Panc1 (cell line): ENCODE results near the gene PMS1. TPM values are rescaled to one million over a fixed set of nuclear protein-coding genes. Genes with fewer than 3 reads are reported as not detected.

Source experiments
- ATAC-seq: fragments of 200-7000 bp; cut with Tn5 transposase; 2 replicates; pipeline ENCODE4 v1.9.1; 2020; ENCODE audit warnings: mild to moderate bottlenecking, moderate library complexity
- BruUV-seq: library from RNA; stranded (reverse); fragments of 400-500 nt; replicated peaks from 2 replicates; lab custom pipeline; 2021; lab: Mats Ljungman, UMichigan
- CTCF ChIA-PET: fragments of 300-600 bp; sonication (Branson Sonifier 250); formaldehyde crosslinking; loops from one replicate; lab custom pipeline; 2022; ENCODE audit warnings: antibody characterized with exemption; lab: Charles Lee
- POLR2A ChIA-PET: fragments of 300-600 bp; sonication (Branson Sonifier 250); formaldehyde crosslinking; loops from one replicate; lab custom pipeline; 2022; ENCODE audit warnings: antibody characterized with exemption; lab: Charles Lee
- DNase-seq: peaks from one replicate; pipeline ENCODE4 v3.0.0-alpha.2; 2010; ENCODE audit warnings: low read depth, low spot score
- H3K27ac ChIP-seq: 2 replicates; pipeline ENCODE4 v1.5.1; 2011; ENCODE audit warnings: mild to moderate bottlenecking, low read length, inconsistent platforms
- H3K27me3 ChIP-seq: fragments of 200-500 bp; sonication (Bioruptor generic); 2 replicates; pipeline ENCODE4 v1.6.0; 2014; ENCODE audit warnings: low read length, inconsistent platforms; ENCODE audit not compliant: control insufficient read depth, insufficient read depth
- H3K36me3 ChIP-seq: fragments of 200-500 bp; sonication (Bioruptor generic); 2 replicates; pipeline ENCODE4 v1.5.1; 2014; ENCODE audit warnings: inconsistent platforms, mild to moderate bottlenecking, low read length, moderate library complexity; ENCODE audit not compliant: control insufficient read depth, insufficient read depth
- H3K4me1 ChIP-seq: 2 replicates; pipeline ENCODE4 v1.5.1; 2011; ENCODE audit warnings: inconsistent platforms, mild to moderate bottlenecking, low read length, moderate library complexity; ENCODE audit not compliant: control insufficient read depth, insufficient read depth
- H3K4me3 ChIP-seq, 2 experiments: 2 replicates each; pipeline ENCODE4 v1.5.1; 2011 to 2012; ENCODE audit warnings: low read depth in 2 of 2, low read length in 2 of 2, mild to moderate bottlenecking in 2 of 2, inconsistent platforms in 1 of 2, moderate library complexity in 1 of 2
- H3K9me3 ChIP-seq: fragments of 200-500 bp; sonication (Bioruptor generic); 2 replicates; pipeline ENCODE4 v1.5.1; 2014; ENCODE audit warnings: low read depth, mild to moderate bottlenecking, inconsistent platforms, low read length, moderate library complexity; ENCODE audit not compliant: control insufficient read depth, insufficient read depth
- POLR2AphosphoS5 ChIP-seq: IDR thresholded peaks from 2 replicates; pipeline ENCODE4 v1.6.1; 2012; ENCODE audit warnings: mild to moderate bottlenecking, low read depth, low read length, moderate library complexity
- SIN3A ChIP-seq: IDR thresholded peaks from 2 replicates; pipeline ENCODE4 v1.6.1; 2012; ENCODE audit warnings: low read depth, mild to moderate bottlenecking, low read length, moderate library complexity, borderline replicate concordance; ENCODE audit not compliant: insufficient read depth
- in situ Hi-C: cut with HindIII; loops from 2 replicates; pipeline ENCODE4 v1.10.0; 2016; ENCODE audit warnings: low sequenced_read_pairs, low pct_unique_long_range_greater_than_20kb
- intact Hi-C: fragments of 100-400 bp; cut with micrococcal nuclease; formaldehyde crosslinking; loops from one replicate; pipeline ENCODE4 v1.10.0; 2022; ENCODE audit not compliant: unreplicated experiment
- total RNA-seq: library from RNA; stranded (reverse); gene quantifications from one replicate; pipeline ENCODE4 v1.2.1, GENCODE V29; 2021; ENCODE audit not compliant: unreplicated experiment
- TF ChIP-seq, protein P1 (sequence below): fragments of 450-650 bp; IDR thresholded peaks from 2 replicates; pipeline ENCODE4 v1.5.1; 2017; ENCODE audit warnings: mild to moderate bottlenecking
- TF ChIP-seq, protein P2 (sequence below), 2 experiments: IDR thresholded peaks; 2 replicates each; pipeline ENCODE4 v1.6.1; 2011 to 2012; ENCODE audit warnings: low read depth in 2 of 2, control low read depth in 1 of 2, low read length in 1 of 2, mild to moderate bottlenecking in 1 of 2, moderate library complexity in 1 of 2; ENCODE audit not compliant: insufficient read depth in 1 of 2

Gene PMS1
- total RNA-seq, 1 experiment from 2014 or later, result 47.0 TPM

DNA sequence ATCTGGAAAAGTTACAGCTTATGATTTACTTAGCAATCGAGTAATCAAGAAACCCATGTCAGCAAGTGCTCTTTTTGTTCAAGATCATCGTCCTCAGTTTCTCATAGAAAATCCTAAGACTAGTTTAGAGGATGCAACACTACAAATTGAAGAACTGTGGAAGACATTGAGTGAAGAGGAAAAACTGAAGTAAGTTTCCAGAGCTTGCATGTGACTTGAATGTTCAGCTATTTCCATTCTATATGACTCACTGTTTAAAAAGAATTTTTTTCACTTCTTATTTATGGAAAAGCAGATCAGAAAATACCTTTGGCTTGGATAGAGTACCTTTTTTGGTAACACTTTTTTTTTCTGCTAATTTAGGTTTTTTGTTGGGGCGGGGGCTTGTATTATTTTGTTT lies 70.7 kb downstream of the PMS1 start:
- Histone ChIP-seq H3K9me3 (no peaks in the 10 kb centered on the region), H3K27me3 (no peaks in the 10 kb centered on the region), H3K4me1 (no peaks in the 10 kb centered on the region), H3K36me3 (peaks cover 24% of the 10 kb centered on the region), H3K4me3 (no peak overlapping the region), H3K27ac (no peak overlapping the region)
- BruUV-seq, result no TSS peak
- ChIA-PET CTCF (no interaction called here), POLR2A (interaction anchor here (0.7 kb wide), 1 partner anchor 186 kb away, joined by 8 read pairs; no protein-coding TSS in a partner anchor)
- intact Hi-C loops (no loop called here), in situ Hi-C loops (no loop called here)
- no peak for ATAC-seq
- DNase-seq, result no peak
- TF ChIP-seq SIN3A, result no peak

DNA sequence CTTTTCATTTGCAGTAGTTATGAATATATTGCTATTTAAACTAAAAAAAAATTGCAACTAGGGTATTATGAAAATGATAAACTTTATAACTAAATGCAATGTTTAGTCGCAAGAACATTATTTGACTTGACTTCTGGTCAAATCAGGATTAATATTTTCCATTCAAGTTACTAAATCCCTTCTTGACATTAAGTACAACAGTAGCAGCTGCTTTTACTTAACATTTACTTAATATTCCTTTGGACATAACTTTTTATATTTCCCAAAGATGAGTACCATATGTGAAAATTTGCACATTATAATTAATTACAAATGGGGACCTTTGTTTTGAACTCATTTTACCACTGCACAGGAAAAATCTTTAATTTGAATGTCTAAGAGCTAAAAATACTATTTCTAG lies 74.0 kb downstream of the PMS1 start:
- no TSS peak for BruUV-seq
- H3K9me3 ChIP-seq, result no peaks in the 10 kb centered on the region
- H3K4me3 ChIP-seq, result no peak overlapping the region
- in situ Hi-C loops, result no loop called here
- no peak overlapping the region for H3K27ac ChIP-seq
- ATAC-seq (no peak), DNase-seq (no peak)
- H3K36me3 ChIP-seq, result peaks cover 24% of the 10 kb centered on the region
- CTCF ChIA-PET, result no interaction called here
- intact Hi-C loops, result no loop called here
- POLR2A ChIA-PET, result no interaction called here
- TF ChIP-seq, protein P1, sequence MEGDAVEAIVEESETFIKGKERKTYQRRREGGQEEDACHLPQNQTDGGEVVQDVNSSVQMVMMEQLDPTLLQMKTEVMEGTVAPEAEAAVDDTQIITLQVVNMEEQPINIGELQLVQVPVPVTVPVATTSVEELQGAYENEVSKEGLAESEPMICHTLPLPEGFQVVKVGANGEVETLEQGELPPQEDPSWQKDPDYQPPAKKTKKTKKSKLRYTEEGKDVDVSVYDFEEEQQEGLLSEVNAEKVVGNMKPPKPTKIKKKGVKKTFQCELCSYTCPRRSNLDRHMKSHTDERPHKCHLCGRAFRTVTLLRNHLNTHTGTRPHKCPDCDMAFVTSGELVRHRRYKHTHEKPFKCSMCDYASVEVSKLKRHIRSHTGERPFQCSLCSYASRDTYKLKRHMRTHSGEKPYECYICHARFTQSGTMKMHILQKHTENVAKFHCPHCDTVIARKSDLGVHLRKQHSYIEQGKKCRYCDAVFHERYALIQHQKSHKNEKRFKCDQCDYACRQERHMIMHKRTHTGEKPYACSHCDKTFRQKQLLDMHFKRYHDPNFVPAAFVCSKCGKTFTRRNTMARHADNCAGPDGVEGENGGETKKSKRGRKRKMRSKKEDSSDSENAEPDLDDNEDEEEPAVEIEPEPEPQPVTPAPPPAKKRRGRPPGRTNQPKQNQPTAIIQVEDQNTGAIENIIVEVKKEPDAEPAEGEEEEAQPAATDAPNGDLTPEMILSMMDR, result no peak
- no peak for TF ChIP-seq POLR2AphosphoS5
- no peaks in the 10 kb centered on the region for H3K4me1 ChIP-seq
- no peaks in the 10 kb centered on the region for H3K27me3 ChIP-seq

DNA sequence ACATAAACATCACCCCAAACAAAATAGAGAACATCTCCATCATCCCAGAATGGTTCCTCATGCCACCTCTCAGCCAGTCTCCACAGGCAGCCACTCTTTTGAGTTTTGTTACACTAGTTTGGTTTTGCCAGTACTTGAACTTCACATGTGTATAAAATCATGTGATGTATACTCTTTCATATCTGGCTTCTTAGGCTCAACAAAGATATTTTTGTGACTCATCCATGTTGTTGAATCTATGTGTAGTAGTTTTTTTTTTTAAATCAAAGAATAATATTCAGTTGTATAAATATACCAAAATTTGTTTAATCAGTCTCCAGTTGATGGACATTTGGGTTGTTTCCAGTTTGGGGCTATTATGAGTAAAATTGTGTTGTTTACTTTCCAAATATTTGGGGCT lies 75.9 kb downstream of the PMS1 start:
- H3K27ac ChIP-seq, result no peak overlapping the region
- TF ChIP-seq, protein P1, result no peak
- no peak for TF ChIP-seq POLR2AphosphoS5
- TF ChIP-seq, protein P2, sequence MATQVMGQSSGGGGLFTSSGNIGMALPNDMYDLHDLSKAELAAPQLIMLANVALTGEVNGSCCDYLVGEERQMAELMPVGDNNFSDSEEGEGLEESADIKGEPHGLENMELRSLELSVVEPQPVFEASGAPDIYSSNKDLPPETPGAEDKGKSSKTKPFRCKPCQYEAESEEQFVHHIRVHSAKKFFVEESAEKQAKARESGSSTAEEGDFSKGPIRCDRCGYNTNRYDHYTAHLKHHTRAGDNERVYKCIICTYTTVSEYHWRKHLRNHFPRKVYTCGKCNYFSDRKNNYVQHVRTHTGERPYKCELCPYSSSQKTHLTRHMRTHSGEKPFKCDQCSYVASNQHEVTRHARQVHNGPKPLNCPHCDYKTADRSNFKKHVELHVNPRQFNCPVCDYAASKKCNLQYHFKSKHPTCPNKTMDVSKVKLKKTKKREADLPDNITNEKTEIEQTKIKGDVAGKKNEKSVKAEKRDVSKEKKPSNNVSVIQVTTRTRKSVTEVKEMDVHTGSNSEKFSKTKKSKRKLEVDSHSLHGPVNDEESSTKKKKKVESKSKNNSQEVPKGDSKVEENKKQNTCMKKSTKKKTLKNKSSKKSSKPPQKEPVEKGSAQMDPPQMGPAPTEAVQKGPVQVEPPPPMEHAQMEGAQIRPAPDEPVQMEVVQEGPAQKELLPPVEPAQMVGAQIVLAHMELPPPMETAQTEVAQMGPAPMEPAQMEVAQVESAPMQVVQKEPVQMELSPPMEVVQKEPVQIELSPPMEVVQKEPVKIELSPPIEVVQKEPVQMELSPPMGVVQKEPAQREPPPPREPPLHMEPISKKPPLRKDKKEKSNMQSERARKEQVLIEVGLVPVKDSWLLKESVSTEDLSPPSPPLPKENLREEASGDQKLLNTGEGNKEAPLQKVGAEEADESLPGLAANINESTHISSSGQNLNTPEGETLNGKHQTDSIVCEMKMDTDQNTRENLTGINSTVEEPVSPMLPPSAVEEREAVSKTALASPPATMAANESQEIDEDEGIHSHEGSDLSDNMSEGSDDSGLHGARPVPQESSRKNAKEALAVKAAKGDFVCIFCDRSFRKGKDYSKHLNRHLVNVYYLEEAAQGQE (IDR thresholded peaks at IDR 0.05; ENCODE audit: insufficient read depth in 1 of 2, low read depth in 2 of 2, low read length in 1 of 2), result no peak
- no peak for TF ChIP-seq SIN3A
- ATAC-seq, result no peak
- no peak for DNase-seq
- in situ Hi-C loops, result no loop called here
- H3K9me3 ChIP-seq, result no peaks in the 10 kb centered on the region
- POLR2A ChIA-PET, result no interaction called here
- peaks cover 17% of the 10 kb centered on the region for H3K36me3 ChIP-seq
- no peaks in the 10 kb centered on the region for H3K4me1 ChIP-seq
- CTCF ChIA-PET, result no interaction called here
- intact Hi-C loops, result no loop called here
- H3K27me3 ChIP-seq, result no peaks in the 10 kb centered on the region
- H3K4me3 ChIP-seq, result no peak overlapping the region
- no TSS peak for BruUV-seq
